ENCODE data around the gene MBD1. TPM values are rescaled to one million over a fixed set of nuclear protein-coding genes. Genes with fewer than 3 reads are reported as not detected.
"Not testable (repeated sequence)": the region's sequence is repeated elsewhere in the genome, so short reads cannot be mapped to it uniquely, and the experiment has no call there.

MBD1 gene
- polyA plus RNA-seq, 1 of the 3 experiments (the other 2 are of a cell fraction): 72.3 TPM

DNA sequence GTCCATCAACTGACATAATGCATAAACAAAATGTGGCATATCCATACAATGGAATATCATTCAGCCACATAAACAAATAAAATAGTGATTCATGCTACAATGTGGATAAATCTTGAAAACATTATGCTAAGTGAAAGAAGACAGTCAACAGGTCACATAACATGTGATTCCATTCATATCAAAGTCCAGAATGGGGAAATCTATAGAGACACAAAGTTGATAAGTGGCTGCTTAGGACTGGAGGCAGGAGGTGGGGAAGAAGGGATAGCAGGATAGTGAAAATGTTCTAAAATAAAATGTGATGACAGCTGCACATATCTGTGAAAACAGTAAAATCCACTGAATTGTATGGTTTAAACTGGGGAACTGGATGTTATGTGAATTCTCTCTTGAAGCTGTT lies 33.8 kb downstream of the MBD1 start:
- TF ChIP-seq POLR2AphosphoS5 (IDR thresholded peaks at IDR 0.05; ENCODE audit: low read depth, low read length) (no peak), FOXM1 (IDR thresholded peaks at IDR 0.05; ENCODE audit: low read depth) (no peak), EP300 (IDR thresholded peaks at IDR 0.05; ENCODE audit: borderline replicate concordance in 1 of 2, low read depth in 1 of 2, low read length in 1 of 2) (no peak), CHD2 (IDR thresholded peaks at IDR 0.05; ENCODE audit: low read length, partially characterized antibody) (no peak), JUND (IDR thresholded peaks at IDR 0.05) (no peak), NFIC (IDR thresholded peaks at IDR 0.05; ENCODE audit: borderline replicate concordance) (no peak), RXRA (IDR thresholded peaks at IDR 0.05; ENCODE audit: borderline replicate concordance, low read depth) (no peak), FOSL2 (IDR thresholded peaks at IDR 0.05; ENCODE audit: borderline replicate concordance, low read depth) (no peak), RAD21 (IDR thresholded peaks at IDR 0.05; ENCODE audit: low read length) (no peak), EZH2phosphoT487 (IDR thresholded peaks at IDR 0.05; ENCODE audit: borderline replicate concordance, low read depth) (no peak), FOXJ3 (CRISPR knock-in tag; IDR thresholded peaks at IDR 0.05) (no peak), ELF1 (IDR thresholded peaks at IDR 0.05) (no peak), RFX5 (IDR thresholded peaks at IDR 0.05; ENCODE audit: low read length) (no peak), TEAD4 (IDR thresholded peaks at IDR 0.05; ENCODE audit: borderline replicate concordance, insufficient read depth) (no peak)
- TF ChIP-seq, protein P1, sequence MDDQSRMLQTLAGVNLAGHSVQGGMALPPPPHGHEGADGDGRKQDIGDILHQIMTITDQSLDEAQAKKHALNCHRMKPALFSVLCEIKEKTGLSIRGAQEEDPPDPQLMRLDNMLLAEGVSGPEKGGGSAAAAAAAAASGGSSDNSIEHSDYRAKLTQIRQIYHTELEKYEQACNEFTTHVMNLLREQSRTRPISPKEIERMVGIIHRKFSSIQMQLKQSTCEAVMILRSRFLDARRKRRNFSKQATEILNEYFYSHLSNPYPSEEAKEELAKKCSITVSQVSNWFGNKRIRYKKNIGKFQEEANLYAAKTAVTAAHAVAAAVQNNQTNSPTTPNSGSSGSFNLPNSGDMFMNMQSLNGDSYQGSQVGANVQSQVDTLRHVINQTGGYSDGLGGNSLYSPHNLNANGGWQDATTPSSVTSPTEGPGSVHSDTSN (IDR thresholded peaks at IDR 0.05): no peak
- TF ChIP-seq, protein P2, sequence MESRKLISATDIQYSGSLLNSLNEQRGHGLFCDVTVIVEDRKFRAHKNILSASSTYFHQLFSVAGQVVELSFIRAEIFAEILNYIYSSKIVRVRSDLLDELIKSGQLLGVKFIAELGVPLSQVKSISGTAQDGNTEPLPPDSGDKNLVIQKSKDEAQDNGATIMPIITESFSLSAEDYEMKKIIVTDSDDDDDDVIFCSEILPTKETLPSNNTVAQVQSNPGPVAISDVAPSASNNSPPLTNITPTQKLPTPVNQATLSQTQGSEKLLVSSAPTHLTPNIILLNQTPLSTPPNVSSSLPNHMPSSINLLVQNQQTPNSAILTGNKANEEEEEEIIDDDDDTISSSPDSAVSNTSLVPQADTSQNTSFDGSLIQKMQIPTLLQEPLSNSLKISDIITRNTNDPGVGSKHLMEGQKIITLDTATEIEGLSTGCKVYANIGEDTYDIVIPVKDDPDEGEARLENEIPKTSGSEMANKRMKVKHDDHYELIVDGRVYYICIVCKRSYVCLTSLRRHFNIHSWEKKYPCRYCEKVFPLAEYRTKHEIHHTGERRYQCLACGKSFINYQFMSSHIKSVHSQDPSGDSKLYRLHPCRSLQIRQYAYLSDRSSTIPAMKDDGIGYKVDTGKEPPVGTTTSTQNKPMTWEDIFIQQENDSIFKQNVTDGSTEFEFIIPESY (IDR thresholded peaks at IDR 0.05; ENCODE audit: borderline replicate concordance, low read depth): no peak

DNA sequence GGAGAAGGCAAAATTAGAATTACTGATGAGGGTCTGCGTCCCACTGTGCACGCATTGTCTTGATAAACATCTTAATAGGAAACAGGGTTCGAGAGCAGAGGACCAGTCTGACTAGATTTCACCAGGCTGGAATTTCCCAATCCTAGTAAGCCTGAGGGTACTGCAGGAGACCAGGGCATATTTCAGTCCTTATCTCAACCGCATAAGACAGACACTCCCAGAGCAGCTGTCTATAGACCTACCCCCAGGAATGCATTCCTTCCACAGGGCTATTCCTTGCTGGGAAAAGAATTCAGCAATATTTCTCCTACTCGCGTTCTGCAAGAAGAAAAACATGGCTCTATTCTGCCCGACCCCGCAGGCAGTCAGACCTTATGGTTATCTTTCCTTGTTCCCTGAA lies 39.6 kb downstream of the MBD1 start:
- H4K20me1 ChIP-seq (ENCODE audit: insufficient read depth); H3K4me2 ChIP-seq; H3K9ac ChIP-seq; H3K9me2 ChIP-seq; H3K9me3 ChIP-seq; DNase-seq; H3K4me3 ChIP-seq (ENCODE audit: low read depth in 2 of 2, low read length in 1 of 2); CTCF ChIA-PET; H2AFZ ChIP-seq (ENCODE audit: low read depth); H3K79me2 ChIP-seq (ENCODE audit: insufficient read depth); H3K36me3 ChIP-seq (replicated peaks in 1 of 2; ENCODE audit: control insufficient read depth in 1 of 2, insufficient read depth in 2 of 2, low read length in 1 of 2); H3F3A ChIP-seq (replicated peaks; ENCODE audit: insufficient read depth); H3K4me1 ChIP-seq (ENCODE audit: control insufficient read depth in 1 of 2, insufficient read depth in 2 of 2, low read depth in 1 of 2, low read length in 1 of 2); H3K27me3 ChIP-seq (ENCODE audit: insufficient read depth); H3K27ac ChIP-seq (ENCODE audit: low read depth in 2 of 2, low read length in 1 of 2); POLR2A ChIA-PET: not testable (repeated sequence)
- 32% methylated on average over 8 of the region's 8 CpGs for WGBS (ENCODE audit: low lambda C conversion rate)

More for the DNA sequence above, 33.8 kb downstream of the MBD1 start:
- Histone ChIP-seq H3K4me2 (no peak overlapping the region), H3K36me3 (replicated peaks in 1 of 2; ENCODE audit: control insufficient read depth in 1 of 2, insufficient read depth in 2 of 2, low read length in 1 of 2) (no peaks in the 10 kb centered on the region), H3K9ac (no peak overlapping the region), H2AFZ (ENCODE audit: low read depth) (no peak overlapping the region), H3K9me2 (no peaks in the 10 kb centered on the region), H3K27ac (ENCODE audit: low read depth in 2 of 2, low read length in 1 of 2) (no peak overlapping the region), H3K79me2 (ENCODE audit: insufficient read depth) (no peaks in the 10 kb centered on the region), H3K4me1 (ENCODE audit: control insufficient read depth in 1 of 2, insufficient read depth in 2 of 2, low read depth in 1 of 2, low read length in 1 of 2) (no peaks in the 10 kb centered on the region), H4K20me1 (ENCODE audit: insufficient read depth) (no peaks in the 10 kb centered on the region), H3K9me3 (no peaks in the 10 kb centered on the region), H3K27me3 (ENCODE audit: insufficient read depth) (no peaks in the 10 kb centered on the region), H3F3A (replicated peaks; ENCODE audit: insufficient read depth) (no peaks in the 10 kb centered on the region), H3K4me3 (ENCODE audit: low read depth in 2 of 2, low read length in 1 of 2) (no peak overlapping the region)
- POLR2A ChIA-PET: no interaction called here
- CTCF ChIA-PET: no interaction called here
- DNase-seq: no peak

Data from SK-N-SH (cell line).